Pancreas (tissue), 10 donors: ENCODE measurements around the gene ABCA7. TPM values are rescaled to one million over a fixed set of nuclear protein-coding genes. Genes with fewer than 3 reads are reported as not detected.
"Not testable (repeated sequence)": the region's sequence is repeated elsewhere in the genome, so short reads cannot be mapped to it uniquely, and the experiment has no call there.

ENCODE experiments used
- ATAC-seq, 4 donors: fragments of 200-7000 bp; cut with Tn5 transposase; one replicate each; pipeline versions ENCODE4 v1.8.0 to v1.9.1; 2020; ENCODE audit warnings: mild to moderate bottlenecking in 4 of 4, moderate library complexity in 4 of 4
- DNase-seq, 6 donors: peaks; one replicate each; pipeline ENCODE4 v3.0.0-alpha.2; 2020
- FAIRE-seq: peaks from 2 replicates; lab custom pipeline; 2012; peaks lifted over from hg19 to GRCh38; lab: Jason Lieb, UNC
- H3K27ac ChIP-seq, 4 donors: fragments of 200-600 bp; sonication (generic); 1 replicate in 3 of 4; 2 replicates in 1 of 4; pipeline versions ENCODE4 v1.5.0 to v1.8.0; 2020
- H3K27me3 ChIP-seq, 4 donors: fragments of 200-600 bp; one replicate each; pipeline ENCODE4 v1.8.0; 2021
- H3K36me3 ChIP-seq, 3 donors: fragments of 200-600 bp; sonication (generic) in 1 of 3; one replicate each; pipeline versions ENCODE4 v1.5.0 to v1.8.0; 2020 to 2021
- H3K4me1 ChIP-seq, 3 donors: fragments of 200-600 bp; one replicate each; pipeline ENCODE4 v1.8.0; 2021
- H3K4me3 ChIP-seq, 4 donors: fragments of 200-600 bp; sonication (generic) in 2 of 4; one replicate each; pipeline versions ENCODE4 v1.5.0 to v1.8.0; 2020 to 2021
- H3K9me3 ChIP-seq, 4 donors: fragments of 200-600 bp; one replicate each; pipeline ENCODE4 v1.8.0; 2021
- WGBS, 2 donors: extraction: QIAGEN DNeasy Blood & Tissue Kit; methylation state at CpG; one replicate each; pipeline ENCODE4 v1.1.7; 2013; 5-methylcytosine and 5-hydroxymethylcytosine counted together
- intact Hi-C, 3 donors: fragments of 100-400 bp; cut with DNase I; formaldehyde crosslinking; loops; one replicate each; pipeline versions ENCODE4 v1.11.1 to v1.14.2; 2022
- polyA plus RNA-seq, 2 donors: library from polyadenylated mRNA; stranded (reverse); fragments of 200-250 nt; gene quantifications; one replicate each; pipeline ENCODE4 v1.2.3, GENCODE V29; 2013
- total RNA-seq, 6 donors: library from RNA; stranded (reverse); fragmentation: NEBNext Ultra II Directional in 4 of 6; extraction: Animal tissue kit (Norgen Biotek cat#: 25700) in 4 of 6; gene quantifications; one replicate each; pipeline versions ENCODE4 v1.2.1 to v1.2.4, GENCODE V29; 2021 to 2023
- TF ChIP-seq, protein P1 (sequence below), 4 donors: fragments of 200-600 bp; sonication (generic) in 3 of 4; IDR thresholded peaks; one replicate each; pipeline versions ENCODE4 v1.5.0 to v1.8.0; 2021; ENCODE audit warnings: antibody characterized with exemption in 4 of 4
- donor health status: healthy with polysubstance abuse.
- donor health status: DM: no; HTN: no; CAD: no; lungs with moderate emphysema.
- donor health status: DM: no; HTN: no; CAD: no.
- donor health status: control.
- donor health status: control.
- donor health status: Bipolar disorder and iron deficiency.
- donor health status: DM: yes; HTN: yes; CAD: no.
- donor health status: DM: no; HTN: no; CAD: no.
- donor health status: DM: no; HTN: no; CAD: no.
- donor health status: DM: yes; HTN: yes; CAD: no.

Gene ABCA7
- total and polyA plus RNA-seq, 8 donors: 6.9 to 131 (median 17.8) TPM

DNA sequence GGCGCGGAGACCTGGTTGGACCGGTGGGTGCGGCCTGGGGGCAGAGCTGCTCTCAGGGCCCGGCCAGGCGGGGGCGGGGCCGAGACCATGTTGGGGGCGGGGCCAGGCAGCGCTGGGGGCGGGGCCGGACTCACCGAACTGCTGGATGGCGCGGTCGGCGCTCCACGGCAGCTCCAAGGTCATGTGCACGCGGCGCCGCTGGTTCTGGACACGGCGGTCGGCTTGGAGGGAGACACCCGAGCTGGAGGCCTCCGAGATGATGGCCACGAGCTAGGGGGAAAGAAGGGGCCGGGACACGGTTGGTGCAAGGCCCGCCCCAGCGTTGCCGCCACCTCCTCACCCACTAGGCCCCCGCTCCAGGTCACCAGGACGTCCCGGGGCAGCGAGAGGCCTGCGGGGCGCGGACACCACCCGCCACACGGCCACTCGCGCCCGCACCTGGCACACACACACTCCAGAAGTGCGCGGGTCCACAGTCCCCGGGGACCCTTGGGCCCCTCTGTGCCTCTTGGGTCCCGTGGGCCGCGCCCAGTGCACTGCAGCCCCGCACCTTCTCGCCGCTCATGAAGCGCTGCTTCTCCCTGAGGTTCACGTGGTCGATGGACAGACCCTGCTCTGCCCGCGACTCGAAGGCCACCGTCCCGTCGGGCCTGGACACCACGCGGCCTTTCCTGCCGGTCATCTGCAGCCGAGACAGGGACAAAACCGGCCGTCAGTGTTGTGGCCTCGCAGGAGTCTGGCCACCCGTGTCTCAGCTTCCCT, 72.5 kb downstream of the ABCA7 start:
- peaks cover 0 to 7% (median 6%) of the 10 kb centered on the region in 3 donors for H3K4me1 ChIP-seq
- peaks cover 0 to 32% (median 12%) of the 10 kb centered on the region in 3 donors for H3K36me3 ChIP-seq
- ATAC-seq (peak; percentile 6 to 30 (median 18)), FAIRE-seq (no peak), DNase-seq (peak in 2 of 6 donors; percentile 72 to 84)
- intact Hi-C loops: loop anchor here in 1 of 3 donors (5.0 kb wide), 1 partner anchor 80 kb away; no protein-coding TSS in a partner anchor
- H3K9me3 ChIP-seq: no peaks in the 10 kb centered on the region
- no peaks in the 10 kb centered on the region for H3K27me3 ChIP-seq
- H3K27ac ChIP-seq: no peak overlapping the region
- H3K4me3 ChIP-seq: no peak overlapping the region
- TF ChIP-seq, protein P1, sequence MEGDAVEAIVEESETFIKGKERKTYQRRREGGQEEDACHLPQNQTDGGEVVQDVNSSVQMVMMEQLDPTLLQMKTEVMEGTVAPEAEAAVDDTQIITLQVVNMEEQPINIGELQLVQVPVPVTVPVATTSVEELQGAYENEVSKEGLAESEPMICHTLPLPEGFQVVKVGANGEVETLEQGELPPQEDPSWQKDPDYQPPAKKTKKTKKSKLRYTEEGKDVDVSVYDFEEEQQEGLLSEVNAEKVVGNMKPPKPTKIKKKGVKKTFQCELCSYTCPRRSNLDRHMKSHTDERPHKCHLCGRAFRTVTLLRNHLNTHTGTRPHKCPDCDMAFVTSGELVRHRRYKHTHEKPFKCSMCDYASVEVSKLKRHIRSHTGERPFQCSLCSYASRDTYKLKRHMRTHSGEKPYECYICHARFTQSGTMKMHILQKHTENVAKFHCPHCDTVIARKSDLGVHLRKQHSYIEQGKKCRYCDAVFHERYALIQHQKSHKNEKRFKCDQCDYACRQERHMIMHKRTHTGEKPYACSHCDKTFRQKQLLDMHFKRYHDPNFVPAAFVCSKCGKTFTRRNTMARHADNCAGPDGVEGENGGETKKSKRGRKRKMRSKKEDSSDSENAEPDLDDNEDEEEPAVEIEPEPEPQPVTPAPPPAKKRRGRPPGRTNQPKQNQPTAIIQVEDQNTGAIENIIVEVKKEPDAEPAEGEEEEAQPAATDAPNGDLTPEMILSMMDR (IDR thresholded peaks at IDR 0.05): no peak
- 69% methylated on average over 49 to 71 of the region's 71 CpGs for WGBS, 2 donors

DNA sequence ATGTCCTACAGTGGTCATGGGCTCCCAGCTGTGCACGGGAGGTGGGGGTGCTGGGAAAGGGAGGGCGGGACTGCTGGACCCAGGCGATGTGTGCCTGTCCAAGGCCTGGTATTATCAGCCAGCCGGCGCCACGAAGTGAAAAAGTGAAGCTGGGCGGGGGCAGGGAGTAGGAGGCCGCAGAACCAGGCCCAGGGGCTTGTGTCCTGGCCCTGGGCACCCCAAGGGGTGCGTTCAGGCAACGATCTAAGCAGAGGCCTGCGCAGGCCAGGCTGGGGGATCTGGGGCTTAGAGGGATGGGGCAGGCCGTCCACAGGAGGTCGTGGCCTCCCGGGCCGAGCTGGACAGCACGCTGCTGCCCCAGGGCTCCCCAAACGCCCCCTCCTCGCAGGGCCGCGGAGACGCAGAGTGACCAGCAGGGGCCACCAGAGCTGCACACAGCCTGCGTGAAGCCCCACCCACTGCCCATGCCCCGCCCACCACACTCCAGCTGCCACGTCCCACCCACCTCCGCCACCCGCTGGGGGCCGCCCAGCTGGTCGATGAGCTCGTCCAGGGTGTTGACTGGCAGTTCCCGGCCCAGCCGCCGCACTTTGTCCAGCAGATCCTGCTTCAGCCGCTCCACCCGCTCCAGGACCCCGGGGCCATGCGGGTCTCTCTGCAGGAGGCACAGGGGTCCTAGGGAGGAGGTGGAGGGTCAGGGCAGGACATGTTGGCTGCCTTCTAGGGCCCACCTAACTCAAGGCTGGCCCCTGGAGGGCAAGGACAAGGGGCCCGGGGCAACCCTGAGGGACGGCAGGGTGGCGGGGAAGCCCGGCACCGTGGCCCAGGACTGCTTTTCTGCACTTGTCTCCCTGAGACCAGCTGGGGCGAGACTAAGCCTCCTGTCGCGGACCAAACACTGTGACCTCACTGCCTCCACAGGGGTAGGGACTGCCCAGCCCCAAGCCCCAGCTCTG, 73.4 kb downstream of the ABCA7 start:
- DNase-seq: peak; percentile 95 to 98 (median 96)
- H3K9me3 ChIP-seq: no peaks in the 10 kb centered on the region
- peak; percentile 85 to 94 (median 92) for ATAC-seq
- 28% methylated on average over 37 to 44 of the region's 44 CpGs for WGBS, 2 donors
- peak overlapping the region in 3 of 4 donors; percentile 18 to 69 (median 41) for H3K27ac ChIP-seq
- intact Hi-C loops: loop anchor here in 1 of 3 donors (5.0 kb wide), 1 partner anchor 79 kb away; no protein-coding TSS in a partner anchor
- H3K36me3 ChIP-seq: peaks cover 0 to 31% (median 14%) of the 10 kb centered on the region in 3 donors
- no peak for FAIRE-seq
- H3K27me3 ChIP-seq: no peaks in the 10 kb centered on the region
- TF ChIP-seq, protein P1 (IDR thresholded peaks at IDR 0.05): peak; percentile 66 to 90 (median 84)
- peaks cover 0 to 7% (median 6%) of the 10 kb centered on the region in 3 donors for H3K4me1 ChIP-seq
- no peak overlapping the region for H3K4me3 ChIP-seq

DNA sequence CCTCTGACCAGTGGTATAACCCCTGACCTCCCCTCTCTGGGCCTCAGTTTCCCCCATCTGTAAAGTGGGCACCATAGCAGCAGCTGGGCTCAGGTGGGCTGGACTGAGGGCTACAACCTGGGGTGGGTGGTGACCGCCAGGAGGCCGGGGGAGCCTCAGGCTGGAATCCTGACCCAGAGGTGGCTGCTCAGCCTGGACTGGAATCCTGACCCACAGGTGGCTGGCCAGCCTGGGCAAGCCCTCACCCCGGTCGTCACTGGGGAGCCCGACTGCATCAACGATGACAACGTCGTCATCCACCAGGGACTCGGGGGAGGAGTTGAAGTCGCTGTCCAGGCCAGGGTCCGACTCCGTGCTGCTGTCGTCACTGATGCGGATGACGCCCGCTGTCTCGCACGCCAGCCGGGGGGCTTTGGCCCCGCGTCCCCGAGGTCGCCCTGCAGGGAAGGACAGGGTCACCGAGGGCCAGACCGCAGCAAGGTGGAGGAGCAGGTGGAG, 74.1 kb downstream of the ABCA7 start:
- peaks cover 0 to 34% (median 16%) of the 10 kb centered on the region in 3 donors for H3K36me3 ChIP-seq
- peaks cover 0 to 7% (median 6%) of the 10 kb centered on the region in 3 donors for H3K4me1 ChIP-seq
- H3K4me3 ChIP-seq: no peak overlapping the region
- H3K27ac ChIP-seq: peak overlapping the region in 3 of 4 donors; percentile 18 to 69 (median 41)
- ATAC-seq (no peak), FAIRE-seq (no peak), DNase-seq (peak in 3 of 6 donors; percentile 55 to 83 (median 61))
- intact Hi-C loops: loop anchor here in 1 of 3 donors (5.0 kb wide), 1 partner anchor 78 kb away; no protein-coding TSS in a partner anchor
- H3K27me3 ChIP-seq: no peaks in the 10 kb centered on the region
- H3K9me3 ChIP-seq: no peaks in the 10 kb centered on the region
- 92 to 94% methylated on average over 25 of the region's 25 CpGs for WGBS, 2 donors
- TF ChIP-seq, protein P1 (IDR thresholded peaks at IDR 0.05): no peak

DNA sequence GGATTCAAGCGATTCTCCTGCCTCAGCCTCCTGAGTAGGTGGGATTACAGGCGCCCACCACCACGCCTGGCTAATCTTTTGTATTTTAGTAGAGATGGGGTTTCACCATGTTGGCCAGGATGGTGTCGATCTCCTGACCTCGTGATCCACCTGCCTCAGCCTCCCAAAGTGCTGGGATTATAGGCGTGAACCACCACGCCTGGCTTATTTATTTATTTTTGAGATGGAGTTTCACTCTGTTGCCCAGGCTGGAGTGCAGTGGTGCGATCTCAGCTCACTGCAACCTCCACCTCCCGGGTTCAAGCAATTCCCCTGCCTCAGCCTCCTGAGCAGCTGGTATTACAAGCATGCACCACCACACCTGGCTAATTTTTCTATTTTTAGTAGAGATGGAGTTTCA, 74.8 kb downstream of the ABCA7 start:
- ATAC-seq, H3K4me3 ChIP-seq, FAIRE-seq, H3K9me3 ChIP-seq, H3K4me1 ChIP-seq, DNase-seq, H3K27me3 ChIP-seq, H3K27ac ChIP-seq: not testable (repeated sequence)
- WGBS, 2 donors: 90 to 97% methylated on average over 9 of the region's 9 CpGs
- intact Hi-C loops: loop anchor here in 2 of 3 donors (5.0 kb wide), 2 partner anchors 73 to 78 kb away; no protein-coding TSS in a partner anchor
- peaks cover 2 to 41% (median 23%) of the 10 kb centered on the region in 3 donors for H3K36me3 ChIP-seq

Other genes starting within 250 kb of the ABCA7 start
- gene PTBP1, start 242.7 kb upstream of the ABCA7 start, total RNA-seq: 100 to 1,000 TPM in 5 of 6 donors, 10 to 100 TPM in 1; 83.3 to 160 (median 130) TPM
- gene PTBP1, start 242.7 kb upstream of the ABCA7 start, polyA plus RNA-seq: 100 to 1,000 TPM in 1 of 2 donors, 10 to 100 TPM in 1; 90.7 to 104 TPM
- under 1 TPM in 1 of 6 donors, not detected in 5; 0.38 TPM for gene PLPPR3, start 218.2 kb upstream of the ABCA7 start, total RNA-seq
- gene PLPPR3, start 218.2 kb upstream of the ABCA7 start, polyA plus RNA-seq: under 1 TPM in 1 of 2 donors, not detected in 1; 0.05 TPM
- not detected for gene AZU1, start 212.3 kb upstream of the ABCA7 start, total RNA-seq
- gene AZU1, start 212.3 kb upstream of the ABCA7 start, polyA plus RNA-seq: under 1 TPM in 1 of 2 donors, not detected in 1; 0.35 TPM
- gene PRTN3, start 199.1 kb upstream of the ABCA7 start, total RNA-seq: under 1 TPM in 1 of 6 donors, not detected in 5; 0.24 TPM
- under 1 TPM in 1 of 2 donors, not detected in 1; 0.14 TPM for gene PRTN3, start 199.1 kb upstream of the ABCA7 start, polyA plus RNA-seq
- under 1 TPM in 2 of 6 donors, not detected in 4; 0.16 to 0.35 TPM for gene ELANE, start 187.8 kb upstream of the ABCA7 start, total RNA-seq
- gene ELANE, start 187.8 kb upstream of the ABCA7 start, polyA plus RNA-seq: under 1 TPM; 0.19 to 0.57 TPM
- gene CFD, start 180.4 kb upstream of the ABCA7 start, total RNA-seq: 10 to 100 TPM in 2 of 6 donors, 1 to 10 TPM in 4; 2.5 to 48.8 (median 7.3) TPM
- gene CFD, start 180.4 kb upstream of the ABCA7 start, polyA plus RNA-seq: 10 to 100 TPM; 27.8 to 48.1 TPM
- gene MED16, start 146.9 kb upstream of the ABCA7 start, total RNA-seq: 10 to 100 TPM; 23.0 to 46.5 (median 33.5) TPM
- 100 to 1,000 TPM; 139 to 147 TPM for gene MED16, start 146.9 kb upstream of the ABCA7 start, polyA plus RNA-seq
- not detected for gene RNU6-9, start 146.6 kb upstream of the ABCA7 start, total RNA-seq
- gene RNU6-9, start 146.6 kb upstream of the ABCA7 start, polyA plus RNA-seq: not detected
- gene R3HDM4, start 126.9 kb upstream of the ABCA7 start, total RNA-seq: 10 to 100 TPM; 21.6 to 36.7 (median 29.2) TPM
- 10 to 100 TPM; 56.0 to 57.2 TPM for gene R3HDM4, start 126.9 kb upstream of the ABCA7 start, polyA plus RNA-seq
- gene KISS1R, start 122.8 kb upstream of the ABCA7 start, total RNA-seq: 1 to 10 TPM in 1 of 6 donors, under 1 TPM in 4, not detected in 1; 0.16 to 1.0 (median 0.25) TPM
- under 1 TPM in 1 of 2 donors, not detected in 1; 0.80 TPM for gene KISS1R, start 122.8 kb upstream of the ABCA7 start, polyA plus RNA-seq
- 1 to 10 TPM; 6.5 to 8.5 (median 7.3) TPM for gene ARID3A, start 114.1 kb upstream of the ABCA7 start, total RNA-seq
- 1 to 10 TPM; 4.6 to 5.2 TPM for gene ARID3A, start 114.1 kb upstream of the ABCA7 start, polyA plus RNA-seq
- 10 to 100 TPM; 12.3 to 26.2 (median 19.0) TPM for gene WDR18, start 55.8 kb upstream of the ABCA7 start, total RNA-seq
- gene WDR18, start 55.8 kb upstream of the ABCA7 start, polyA plus RNA-seq: 10 to 100 TPM; 75.1 to 84.8 TPM
- gene GRIN3B, start 39.7 kb upstream of the ABCA7 start, total RNA-seq: not detected
- under 1 TPM; 0.08 to 0.09 TPM for gene GRIN3B, start 39.7 kb upstream of the ABCA7 start, polyA plus RNA-seq
- gene TMEM259, start 19.0 kb upstream of the ABCA7 start, total RNA-seq: 10 to 100 TPM; 65.9 to 99.1 (median 83.7) TPM
- gene TMEM259, start 19.0 kb upstream of the ABCA7 start, polyA plus RNA-seq: 100 to 1,000 TPM; 385 to 448 TPM
- gene RNU6-2, start 18.6 kb upstream of the ABCA7 start, total RNA-seq: not detected
- gene RNU6-2, start 18.6 kb upstream of the ABCA7 start, polyA plus RNA-seq: not detected
- 10 to 100 TPM; 46.4 to 73.8 (median 56.2) TPM for gene CNN2, start 13.5 kb upstream of the ABCA7 start, total RNA-seq
- gene CNN2, start 13.5 kb upstream of the ABCA7 start, polyA plus RNA-seq: 10 to 100 TPM; 20.4 to 40.9 TPM
- 10 to 100 TPM in 3 of 6 donors, 1 to 10 TPM in 3; 5.1 to 15.8 (median 8.4) TPM for gene ARHGAP45, start 27.1 kb downstream of the ABCA7 start, total RNA-seq
- 10 to 100 TPM; 11.6 to 21.6 TPM for gene ARHGAP45, start 27.1 kb downstream of the ABCA7 start, polyA plus RNA-seq
- 10 to 100 TPM; 40.0 to 66.5 (median 58.6) TPM for gene POLR2E, start 55.3 kb downstream of the ABCA7 start, total RNA-seq
- gene POLR2E, start 55.3 kb downstream of the ABCA7 start, polyA plus RNA-seq: 10 to 100 TPM; 62.5 to 69.4 TPM
- gene GPX4, start 63.9 kb downstream of the ABCA7 start, total RNA-seq: 100 to 1,000 TPM in 1 of 6 donors, 10 to 100 TPM in 5; 48.8 to 112 (median 63.8) TPM
- 100 to 1,000 TPM; 255 to 290 TPM for gene GPX4, start 63.9 kb downstream of the ABCA7 start, polyA plus RNA-seq
- 10 to 100 TPM; 16.8 to 43.7 (median 23.9) TPM for gene SBNO2, start 134.2 kb downstream of the ABCA7 start, total RNA-seq
- 10 to 100 TPM; 36.4 to 53.9 TPM for gene SBNO2, start 134.2 kb downstream of the ABCA7 start, polyA plus RNA-seq
- 10 to 100 TPM; 20.1 to 38.6 (median 23.4) TPM for gene STK11, start 165.7 kb downstream of the ABCA7 start, total RNA-seq
- gene STK11, start 165.7 kb downstream of the ABCA7 start, polyA plus RNA-seq: 10 to 100 TPM; 43.6 to 62.2 TPM
- 1 to 10 TPM in 1 of 6 donors, under 1 TPM in 5; 0.16 to 1.1 (median 0.51) TPM for gene CBARP, start 197.9 kb downstream of the ABCA7 start, total RNA-seq
- gene CBARP, start 197.9 kb downstream of the ABCA7 start, polyA plus RNA-seq: 1 to 10 TPM; 2.0 to 2.6 TPM
- 100 to 1,000 TPM in 5 of 6 donors, 10 to 100 TPM in 1; 97.3 to 192 (median 149) TPM for gene ATP5F1D, start 201.6 kb downstream of the ABCA7 start, total RNA-seq
- 100 to 1,000 TPM; 173 to 515 TPM for gene ATP5F1D, start 201.6 kb downstream of the ABCA7 start, polyA plus RNA-seq
- gene MIDN, start 208.5 kb downstream of the ABCA7 start, total RNA-seq: 10 to 100 TPM; 32.1 to 78.0 (median 49.1) TPM
- gene MIDN, start 208.5 kb downstream of the ABCA7 start, polyA plus RNA-seq: 10 to 100 TPM; 36.6 to 49.1 TPM
- gene CIRBP, start 229.2 kb downstream of the ABCA7 start, total RNA-seq: 100 to 1,000 TPM; 232 to 607 (median 483) TPM
- 1,000 to 10,000 TPM in 1 of 2 donors, 100 to 1,000 TPM in 1; 802 to 1,009 TPM for gene CIRBP, start 229.2 kb downstream of the ABCA7 start, polyA plus RNA-seq
- gene FAM174C, start 235.4 kb downstream of the ABCA7 start, total RNA-seq: 10 to 100 TPM; 16.1 to 26.1 (median 22.9) TPM
- gene FAM174C, start 235.4 kb downstream of the ABCA7 start, polyA plus RNA-seq: 10 to 100 TPM; 69.8 to 83.4 TPM
- gene EFNA2, start 245.8 kb downstream of the ABCA7 start, total RNA-seq: under 1 TPM in 2 of 6 donors, not detected in 4; 0.22 to 0.94 TPM
- not detected for gene EFNA2, start 245.8 kb downstream of the ABCA7 start, polyA plus RNA-seq